ENCODE measurements around the gene WFDC12.

The WFDC12 gene

DNA sequence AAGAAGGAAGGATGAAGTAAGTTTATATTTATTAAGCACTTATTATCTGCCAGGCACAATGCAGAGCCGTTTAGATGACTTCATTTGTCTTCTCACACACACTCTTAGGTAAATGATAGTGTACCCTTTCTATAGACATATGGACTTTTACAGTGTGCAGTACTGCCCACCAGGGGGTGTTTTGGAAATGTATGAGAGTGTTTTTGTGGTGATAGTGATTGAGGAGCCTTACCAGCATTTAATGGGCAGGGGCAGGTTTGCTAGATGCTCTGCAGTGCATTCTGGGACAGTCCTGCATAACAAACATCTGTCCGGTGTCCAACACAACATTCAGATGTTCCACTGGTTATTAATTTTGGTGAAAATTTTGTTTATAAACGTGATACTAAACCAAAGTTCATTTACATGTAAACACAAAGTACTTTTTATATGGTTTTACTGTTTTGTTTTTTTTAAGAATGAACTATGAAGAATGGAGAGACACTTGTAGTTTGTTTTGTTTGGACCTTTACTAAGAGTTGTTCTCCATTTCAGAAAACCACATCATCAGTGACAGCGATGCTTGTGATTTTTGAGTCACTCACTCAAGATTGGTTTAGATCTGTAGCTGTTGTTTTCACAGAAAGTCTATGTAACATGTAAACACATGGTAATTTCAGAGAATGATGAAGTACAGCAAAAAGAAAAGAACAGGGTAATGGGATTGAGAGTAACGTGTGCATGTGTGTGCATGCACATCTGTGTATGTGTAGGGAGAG lies 43.2 kb downstream of the WFDC12 start:
- no peak for TF ChIP-seq CEBPB (IDR thresholded peaks at IDR 0.05)
- TF ChIP-seq EP300 (IDR thresholded peaks at IDR 0.05; ENCODE audit: borderline replicate concordance) = no peak
- no peak for TF ChIP-seq TEAD4 (IDR thresholded peaks at IDR 0.05)

DNA sequence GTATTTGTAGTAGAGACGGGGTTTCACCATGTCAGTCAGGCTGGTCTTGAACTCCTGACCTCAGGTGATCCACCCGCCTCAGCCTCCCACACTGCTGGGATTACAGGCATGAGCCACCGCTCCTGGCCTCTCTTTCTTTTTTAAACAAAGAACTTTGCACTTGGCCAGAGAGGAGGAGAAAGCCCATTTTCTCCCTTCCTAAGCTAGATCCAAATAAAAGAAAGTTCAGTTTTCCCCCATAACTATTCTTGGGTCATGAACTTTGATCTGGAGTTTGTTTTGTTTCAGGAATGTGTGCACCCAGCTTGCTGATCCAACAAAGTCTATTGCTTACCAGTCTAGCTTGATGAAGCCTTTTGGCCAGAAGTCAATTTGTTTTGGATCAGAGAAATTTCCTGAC lies 46.7 kb downstream of the WFDC12 start:
- no peak for TF ChIP-seq TAF1 (IDR thresholded peaks at IDR 0.05; ENCODE audit: low read depth)

All from Ishikawa (cell line).